ENCODE results near the gene XAGE3. TPM values are rescaled to one million over a fixed set of nuclear protein-coding genes. Genes with fewer than 3 reads are reported as not detected.
"Not testable (repeated sequence)": the region's sequence is repeated elsewhere in the genome, so short reads cannot be mapped to it uniquely, and the experiment has no call there.

The XAGE3 gene
- total RNA-seq, 2 donors from 2014 or later = not detected

- not testable (repeated sequence) for H3K4me3 ChIP-seq (ENCODE audit: low read length); H3K27ac Mint-ChIP-seq; H3K9me3 ChIP-seq (ENCODE audit: control insufficient read depth, low read length); H3K4me1 Mint-ChIP-seq; H3K4me1 ChIP-seq (ENCODE audit: control insufficient read depth, insufficient read depth, low read length); H3K4me3 Mint-ChIP-seq; H3K27ac ChIP-seq (ENCODE audit: low read depth, low read length); H3K36me3 Mint-ChIP-seq (ENCODE audit: low read depth); H3K36me3 ChIP-seq (ENCODE audit: control insufficient read depth, insufficient read depth, low read length); H3K27me3 ChIP-seq (ENCODE audit: control insufficient read depth, insufficient read depth, low read length, poor library complexity, severe bottlenecking); H3K9ac ChIP-seq (ENCODE audit: extremely low read depth, low read length, poor library complexity, severe bottlenecking); DNase-seq
- Mint-ChIP-seq H3K9me3 (peaks cover 57% of the 10 kb centered on the region), H3K27me3 (ENCODE audit: insufficient read depth) (peaks cover 15% of the 10 kb centered on the region)
- WGBS, 2 experiments (ENCODE audit: insufficient coverage in 1 of 2, insufficient read length in 1 of 2) = 86 to 100% methylated on average over 1 to 5 of the region's 10 CpGs
These were observed 7.6 kb upstream of the XAGE3 start for GRCh38 chrX:52875436-52875835.

GRCh38 chrX:52874661-52875060 is 6.8 kb upstream of the XAGE3 start:
- Histone ChIP-seq H3K4me1 (ENCODE audit: control insufficient read depth, insufficient read depth, low read length) (no peaks in the 10 kb centered on the region), H3K27ac (ENCODE audit: low read depth, low read length) (no peak overlapping the region), H3K9me3 (ENCODE audit: control insufficient read depth, low read length) (no peaks in the 10 kb centered on the region), H3K4me3 (ENCODE audit: low read length) (no peak overlapping the region), H3K9ac (ENCODE audit: extremely low read depth, low read length, poor library complexity, severe bottlenecking) (no peak overlapping the region), H3K27me3 (ENCODE audit: control insufficient read depth, insufficient read depth, low read length, poor library complexity, severe bottlenecking) (peaks cover 5% of the 10 kb centered on the region), H3K36me3 (ENCODE audit: control insufficient read depth, insufficient read depth, low read length) (no peaks in the 10 kb centered on the region)
- Mint-ChIP-seq H3K4me3 (no peak overlapping the region), H3K27me3 (ENCODE audit: insufficient read depth) (peaks cover 15% of the 10 kb centered on the region), H3K4me1 (no peaks in the 10 kb centered on the region), H3K27ac (no peak overlapping the region), H3K36me3 (ENCODE audit: low read depth) (no peaks in the 10 kb centered on the region), H3K9me3 (peaks cover 57% of the 10 kb centered on the region)
- no peak for TF ChIP-seq CTCF (conservative IDR thresholded peaks at IDR 0.05)
- 85 to 95% methylated on average over 4 to 5 of the region's 5 CpGs for WGBS, 2 experiments (ENCODE audit: insufficient coverage in 1 of 2, insufficient read length in 1 of 2)
- no peak for DNase-seq

GRCh38 chrX:52873825-52874224 is 5.9 kb upstream of the XAGE3 start:
- not testable (repeated sequence) for H3K9me3 ChIP-seq (ENCODE audit: control insufficient read depth, low read length); H3K4me3 ChIP-seq (ENCODE audit: low read length); H3K27ac Mint-ChIP-seq; H3K27me3 ChIP-seq (ENCODE audit: control insufficient read depth, insufficient read depth, low read length, poor library complexity, severe bottlenecking); H3K9ac ChIP-seq (ENCODE audit: extremely low read depth, low read length, poor library complexity, severe bottlenecking); H3K4me3 Mint-ChIP-seq; DNase-seq; H3K4me1 ChIP-seq (ENCODE audit: control insufficient read depth, insufficient read depth, low read length); H3K36me3 Mint-ChIP-seq (ENCODE audit: low read depth); H3K27ac ChIP-seq (ENCODE audit: low read depth, low read length); H3K4me1 Mint-ChIP-seq; H3K36me3 ChIP-seq (ENCODE audit: control insufficient read depth, insufficient read depth, low read length)
- Mint-ChIP-seq H3K9me3 (peaks cover 58% of the 10 kb centered on the region), H3K27me3 (ENCODE audit: insufficient read depth) (peaks cover 12% of the 10 kb centered on the region)

GRCh38 chrX:52870046-52870445 is 2.2 kb upstream of the XAGE3 start:
- Histone ChIP-seq H3K9me3 (ENCODE audit: control insufficient read depth, low read length) (no peaks in the 10 kb centered on the region), H3K27me3 (ENCODE audit: control insufficient read depth, insufficient read depth, low read length, poor library complexity, severe bottlenecking) (peaks cover 5% of the 10 kb centered on the region), H3K27ac (ENCODE audit: low read depth, low read length) (no peak overlapping the region), H3K4me3 (ENCODE audit: low read length) (no peak overlapping the region), H3K4me1 (ENCODE audit: control insufficient read depth, insufficient read depth, low read length) (no peaks in the 10 kb centered on the region), H3K9ac (ENCODE audit: extremely low read depth, low read length, poor library complexity, severe bottlenecking) (no peak overlapping the region), H3K36me3 (ENCODE audit: control insufficient read depth, insufficient read depth, low read length) (no peaks in the 10 kb centered on the region)
- Mint-ChIP-seq H3K27me3 (ENCODE audit: insufficient read depth) (peaks cover 9% of the 10 kb centered on the region), H3K9me3 (peaks cover 51% of the 10 kb centered on the region), H3K4me1 (no peaks in the 10 kb centered on the region), H3K4me3 (no peak overlapping the region), H3K27ac (no peak overlapping the region), H3K36me3 (ENCODE audit: low read depth) (no peaks in the 10 kb centered on the region)
- no peak for TF ChIP-seq CTCF (conservative IDR thresholded peaks at IDR 0.05)
- DNase-seq = no peak
- WGBS, 2 experiments (ENCODE audit: insufficient coverage in 1 of 2, insufficient read length in 1 of 2) = 57% methylated on average over 1 of the region's 1 CpG; no CpG with 5 or more reads in 1 of the 2 experiments

Data from endodermal cell (in vitro differentiated cells).